Omental fat pad (tissue), 4 donors: ENCODE results near the gene PTPRK. TPM values are rescaled to one million over a fixed set of nuclear protein-coding genes. Genes with fewer than 3 reads are reported as not detected.

Experiments used
- ATAC-seq: fragments of 150-250 bp; one replicate; pipeline ENCODE4 v1.9.1; 2016; ENCODE audit warnings: mild to moderate bottlenecking, moderate library complexity; ENCODE audit not compliant: low FRiP score
- DNase-seq: peaks from one replicate; pipeline ENCODE4 v3.0.0-alpha.2; 2019; ENCODE audit warnings: low spot score
- total RNA-seq, 4 donors: library from RNA; depleted of rRNA; stranded (reverse); fragments of >200 nt; gene quantifications; one replicate each; pipeline ENCODE4 v1.1.0, GENCODE V29; 2016
- TF ChIP-seq, protein P1 (sequence below), 3 donors: fragments of 450-650 bp; IDR thresholded peaks; one replicate each; pipeline ENCODE4 v1.5.1; 2016 to 2017; ENCODE audit warnings: antibody characterized with exemption in 3 of 3, mild to moderate bottlenecking in 3 of 3, moderate library complexity in 2 of 3

Gene PTPRK
- total RNA-seq, 4 donors from 2014 or later, result 16.2 to 32.6 (median 20.9) TPM

- TF ChIP-seq, protein P1, sequence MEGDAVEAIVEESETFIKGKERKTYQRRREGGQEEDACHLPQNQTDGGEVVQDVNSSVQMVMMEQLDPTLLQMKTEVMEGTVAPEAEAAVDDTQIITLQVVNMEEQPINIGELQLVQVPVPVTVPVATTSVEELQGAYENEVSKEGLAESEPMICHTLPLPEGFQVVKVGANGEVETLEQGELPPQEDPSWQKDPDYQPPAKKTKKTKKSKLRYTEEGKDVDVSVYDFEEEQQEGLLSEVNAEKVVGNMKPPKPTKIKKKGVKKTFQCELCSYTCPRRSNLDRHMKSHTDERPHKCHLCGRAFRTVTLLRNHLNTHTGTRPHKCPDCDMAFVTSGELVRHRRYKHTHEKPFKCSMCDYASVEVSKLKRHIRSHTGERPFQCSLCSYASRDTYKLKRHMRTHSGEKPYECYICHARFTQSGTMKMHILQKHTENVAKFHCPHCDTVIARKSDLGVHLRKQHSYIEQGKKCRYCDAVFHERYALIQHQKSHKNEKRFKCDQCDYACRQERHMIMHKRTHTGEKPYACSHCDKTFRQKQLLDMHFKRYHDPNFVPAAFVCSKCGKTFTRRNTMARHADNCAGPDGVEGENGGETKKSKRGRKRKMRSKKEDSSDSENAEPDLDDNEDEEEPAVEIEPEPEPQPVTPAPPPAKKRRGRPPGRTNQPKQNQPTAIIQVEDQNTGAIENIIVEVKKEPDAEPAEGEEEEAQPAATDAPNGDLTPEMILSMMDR (IDR thresholded peaks at IDR 0.05), result no peak
- ATAC-seq, result no peak
- DNase-seq, result no peak
Observed at GRCh38 chr6:127945434-127946097, 574.8 kb downstream of the PTPRK start.

DNA sequence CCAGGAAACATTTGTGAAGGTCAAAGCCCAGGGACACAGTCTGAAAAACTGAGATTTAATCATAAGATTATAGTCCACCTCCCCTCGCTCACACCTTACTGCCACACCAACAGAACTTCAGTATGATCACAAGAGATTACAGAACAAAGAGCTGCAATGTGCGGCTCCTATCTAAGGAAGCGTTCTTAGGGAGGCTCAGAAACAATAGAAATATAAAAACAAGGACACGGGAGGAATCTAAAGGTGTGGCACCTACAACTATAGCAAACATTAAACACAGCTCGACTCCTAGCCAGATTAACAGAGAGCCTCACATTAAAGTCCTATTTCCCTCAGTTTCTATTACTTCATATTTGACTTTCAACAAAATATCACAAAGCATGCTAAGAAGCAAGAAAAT lies 579.2 kb downstream of the PTPRK start:
- TF ChIP-seq, protein P1 (IDR thresholded peaks at IDR 0.05), result no peak
- no peak for ATAC-seq

DNA sequence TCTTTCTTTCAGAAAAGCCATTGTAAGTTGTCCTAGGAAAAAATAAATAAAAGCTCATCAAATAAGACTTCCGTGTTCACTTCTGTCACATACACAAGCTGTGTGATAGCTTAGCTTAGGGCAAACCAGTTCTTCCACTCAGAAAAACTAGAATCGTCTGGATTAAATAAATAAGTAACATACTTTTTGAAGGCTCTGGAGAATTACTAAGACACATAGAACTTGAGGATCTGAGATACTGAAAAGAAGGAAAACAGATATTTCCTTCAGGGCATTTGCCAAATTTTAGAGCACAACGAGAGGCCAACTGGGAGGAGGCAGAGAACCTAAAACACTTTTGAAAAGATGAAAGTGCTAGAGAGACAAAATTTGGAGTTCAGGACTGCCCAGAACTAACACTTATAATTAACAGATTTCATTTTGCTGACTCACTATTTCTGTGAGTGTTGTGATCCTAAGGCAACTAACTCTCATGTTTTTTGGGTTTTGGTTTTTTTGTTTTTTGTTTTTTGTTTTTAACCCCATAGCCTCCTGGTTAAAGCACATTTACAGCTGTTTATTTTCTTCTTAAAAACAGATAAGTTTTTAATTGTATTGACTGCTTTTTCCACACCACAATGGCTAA lies 580.8 kb downstream of the PTPRK start:
- TF ChIP-seq, protein P1 (IDR thresholded peaks at IDR 0.05), result no peak
- ATAC-seq, result no peak
- DNase-seq, result no peak

More for the DNA sequence above, 579.2 kb downstream of the PTPRK start:
- DNase-seq, result no peak

DNA sequence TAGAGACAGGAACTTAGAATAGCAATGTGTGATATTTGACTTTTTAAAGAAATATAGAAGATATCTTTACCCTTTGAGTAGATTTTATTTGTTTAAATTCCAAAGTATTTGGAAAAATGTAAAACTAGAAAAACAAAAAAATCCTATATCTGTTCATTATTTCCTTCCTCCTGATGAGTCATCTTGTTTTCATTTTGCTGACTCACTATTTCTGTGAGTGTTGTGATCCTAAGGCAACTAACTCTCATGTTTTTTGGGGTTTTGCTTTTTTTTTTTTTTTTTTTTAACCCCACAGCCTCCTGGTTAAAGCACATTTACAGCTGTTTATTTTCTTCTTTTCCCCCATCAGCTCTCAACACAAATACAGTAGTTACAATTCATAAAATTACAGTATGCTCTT lies 581.7 kb downstream of the PTPRK start:
- no peak for ATAC-seq
- no peak for DNase-seq
- TF ChIP-seq, protein P1 (IDR thresholded peaks at IDR 0.05), result no peak

GRCh38 chr6:127937747-127938146 lies 582.7 kb downstream of the PTPRK start:
- ATAC-seq, result no peak
- TF ChIP-seq, protein P1 (IDR thresholded peaks at IDR 0.05), result no peak
- DNase-seq, result no peak

GRCh38 chr6:127937102-127937501 lies 583.3 kb downstream of the PTPRK start:
- DNase-seq (no peak), ATAC-seq (no peak)
- TF ChIP-seq, protein P1 (IDR thresholded peaks at IDR 0.05), result no peak

DNA sequence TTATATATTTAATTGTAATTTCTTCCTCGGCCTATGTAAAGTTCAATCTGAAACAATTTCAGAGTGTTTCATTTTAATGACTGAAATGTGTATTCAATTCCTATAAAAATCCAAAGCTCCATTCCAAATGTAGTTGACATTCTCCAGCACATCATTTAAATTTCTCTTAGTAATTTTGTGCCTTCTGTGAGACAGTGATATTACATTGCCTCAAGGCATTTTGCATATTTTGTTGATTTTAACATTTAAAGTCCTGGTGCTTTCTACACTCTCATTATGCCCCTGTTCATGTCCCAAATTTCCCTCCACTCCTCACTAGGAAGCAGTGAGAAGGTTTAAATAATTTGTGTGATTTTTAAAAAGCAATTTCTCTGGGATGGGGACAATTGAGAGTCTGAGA lies 585.4 kb downstream of the PTPRK start:
- ATAC-seq (no peak), DNase-seq (no peak)
- TF ChIP-seq, protein P1 (IDR thresholded peaks at IDR 0.05), result no peak
